MCF 10A (cell line): ENCODE results near the gene PON3. TPM values are rescaled to one million over a fixed set of nuclear protein-coding genes. Genes with fewer than 3 reads are reported as not detected.

Source experiments
- Bru-seq: library from RNA; stranded (reverse); fragments of 400-500 nt; gene quantifications from one replicate; lab custom pipeline; 2021; lab: Mats Ljungman, UMichigan
- BruChase-seq, 2 experiments: library from RNA; stranded (reverse); fragments of 400-500 nt; gene quantifications; one replicate each; lab custom pipeline; 2021; lab: Mats Ljungman, UMichigan
- BruUV-seq: library from RNA; stranded (reverse); fragments of 400-500 nt; replicated peaks from 2 replicates; lab custom pipeline; 2021; lab: Mats Ljungman, UMichigan
- CTCF ChIA-PET: fragments of 300-600 bp; sonication (Branson Sonifier 250); formaldehyde crosslinking; extraction: SDS; loops from one replicate; lab custom pipeline; 2021; ENCODE audit warnings: antibody characterized with exemption, inconsistent platforms; lab: Yijun Ruan, JAX
- POLR2A ChIA-PET: fragments of 300-600, 350-650 bp; sonication (Branson Sonifier 250); formaldehyde crosslinking; extraction: SDS; loops from one replicate; lab custom pipeline; 2020; ENCODE audit warnings: antibody characterized with exemption, inconsistent platforms; lab: Yijun Ruan, JAX
- DNase-seq: peaks from one replicate; pipeline ENCODE4 v3.0.0-alpha.2; 2018; ENCODE audit not compliant: unreplicated experiment
- H3K27ac Mint-ChIP-seq: one replicate; pipeline ENCODE4 v1.8.0; 2022; ENCODE audit warnings: mild to moderate bottlenecking, low read depth, mixed read lengths; ENCODE audit not compliant: unreplicated experiment
- H3K27me3 Mint-ChIP-seq: one replicate; pipeline ENCODE4 v1.8.0; 2022; ENCODE audit warnings: mixed read lengths; ENCODE audit not compliant: insufficient read depth, unreplicated experiment
- H3K36me3 Mint-ChIP-seq: one replicate; pipeline ENCODE4 v1.8.0; 2022; ENCODE audit warnings: mild to moderate bottlenecking, moderate library complexity, mixed read lengths; ENCODE audit not compliant: insufficient read depth, unreplicated experiment
- H3K4me1 Mint-ChIP-seq: one replicate; pipeline ENCODE4 v1.8.0; 2022; ENCODE audit warnings: mixed read lengths; ENCODE audit not compliant: insufficient read depth, unreplicated experiment
- H3K4me3 Mint-ChIP-seq: one replicate; pipeline ENCODE4 v1.8.0; 2022; ENCODE audit warnings: mild to moderate bottlenecking, moderate library complexity, mixed read lengths; ENCODE audit not compliant: unreplicated experiment
- H3K9me3 Mint-ChIP-seq: one replicate; pipeline ENCODE4 v1.8.0; 2022; ENCODE audit warnings: mixed read lengths; ENCODE audit not compliant: unreplicated experiment
- intact Hi-C: fragments of 100-400 bp; cut with micrococcal nuclease; formaldehyde crosslinking; loops from 2 replicates; pipeline ENCODE4 v1.14.1; 2022
- long read RNA-seq: library from polyadenylated mRNA; stranded (forward); transcript quantifications from one replicate; pipeline ENCODE4 v2.0.0, GENCODE V29; 2022
- total RNA-seq: library from RNA; stranded (reverse); gene quantifications from 2 replicates; pipeline ENCODE4 v1.2.3, GENCODE V29; 2022
- TF ChIP-seq, protein P1 (sequence below): fragments of 200-600 bp; IDR thresholded peaks from one replicate; pipeline ENCODE4 v1.8.0; 2022; ENCODE audit warnings: antibody characterized with exemption, mild to moderate bottlenecking; ENCODE audit not compliant: unreplicated experiment

PON3 gene
- total RNA-seq (not detected in 2 replicates), Bru-seq, nascent RNA (percentile 24 among the genes with signal in this experiment), BruChase-seq, experiment 1, labeled RNA remaining after a 6-hour chase (percentile 53 among the genes with signal in this experiment), BruChase-seq, experiment 2, labeled RNA remaining after a 2-hour chase (percentile 44 among the genes with signal in this experiment)
- long read RNA-seq, result 0 reads

DNA sequence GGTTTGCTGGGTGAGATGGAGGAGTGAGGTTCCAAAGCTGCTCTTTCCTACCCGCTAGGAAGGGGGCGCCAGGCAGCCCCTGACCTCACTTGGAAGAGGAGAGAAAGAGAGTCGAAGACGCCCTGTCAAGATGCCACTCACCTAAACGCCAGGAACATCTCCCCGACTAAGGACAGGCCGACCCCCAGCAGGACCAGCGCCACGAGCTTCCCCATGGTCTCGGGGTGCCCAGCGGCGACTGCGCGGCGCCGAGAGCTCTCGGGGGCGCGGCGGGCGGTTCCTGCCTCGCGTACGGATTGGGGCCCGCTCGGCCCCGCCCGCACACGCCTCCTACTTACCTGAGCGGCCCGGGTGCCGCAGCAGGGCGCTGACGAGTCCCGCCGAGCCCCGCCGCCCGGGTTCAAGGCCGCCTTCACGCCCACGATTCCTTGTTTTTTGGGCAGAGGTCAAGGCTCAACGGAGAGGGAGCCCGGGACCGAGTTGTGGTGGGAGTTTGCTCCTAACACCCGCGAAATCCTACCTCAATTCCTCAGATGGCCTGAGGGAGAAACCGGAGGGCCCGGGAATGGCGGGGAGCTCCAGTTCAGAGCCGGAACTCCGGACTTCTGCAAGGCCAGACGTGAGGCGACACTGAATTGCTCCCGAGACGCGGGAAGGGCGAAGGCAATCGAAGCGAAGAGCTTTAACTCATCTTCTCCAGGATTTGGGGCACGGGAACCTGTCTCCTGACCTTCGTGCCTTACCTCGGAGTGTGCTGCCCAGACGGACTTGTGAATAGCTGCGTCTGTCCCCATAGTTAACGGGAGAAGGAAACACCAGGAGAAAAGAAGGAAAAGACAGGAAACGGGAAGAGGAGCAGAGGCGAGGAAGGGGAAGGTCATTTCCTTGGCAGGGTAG is at the start of gene PON3:
Gene PON3, minus strand, starts transcription at position 240 of the 897 bp plus-strand sequence. Its CDS starts 25 bp downstream, at position 215.
- no peak within 1 kb of the TSS for H3K27ac Mint-ChIP-seq
- H3K36me3 Mint-ChIP-seq, result peaks cover under 1% of the 10 kb centered on the region
- ChIA-PET CTCF (interaction anchor here (0.8 to 0.9 kb wide), 2 partner anchors 13 to 117 kb away, joined by 3 read pairs; no protein-coding TSS in a partner anchor), POLR2A (no interaction called here)
- no peaks in the 10 kb centered on the region for H3K9me3 Mint-ChIP-seq
- no peak for DNase-seq
- intact Hi-C loops, result no loop called here
- no TSS peak for BruUV-seq
- TF ChIP-seq, protein P1, sequence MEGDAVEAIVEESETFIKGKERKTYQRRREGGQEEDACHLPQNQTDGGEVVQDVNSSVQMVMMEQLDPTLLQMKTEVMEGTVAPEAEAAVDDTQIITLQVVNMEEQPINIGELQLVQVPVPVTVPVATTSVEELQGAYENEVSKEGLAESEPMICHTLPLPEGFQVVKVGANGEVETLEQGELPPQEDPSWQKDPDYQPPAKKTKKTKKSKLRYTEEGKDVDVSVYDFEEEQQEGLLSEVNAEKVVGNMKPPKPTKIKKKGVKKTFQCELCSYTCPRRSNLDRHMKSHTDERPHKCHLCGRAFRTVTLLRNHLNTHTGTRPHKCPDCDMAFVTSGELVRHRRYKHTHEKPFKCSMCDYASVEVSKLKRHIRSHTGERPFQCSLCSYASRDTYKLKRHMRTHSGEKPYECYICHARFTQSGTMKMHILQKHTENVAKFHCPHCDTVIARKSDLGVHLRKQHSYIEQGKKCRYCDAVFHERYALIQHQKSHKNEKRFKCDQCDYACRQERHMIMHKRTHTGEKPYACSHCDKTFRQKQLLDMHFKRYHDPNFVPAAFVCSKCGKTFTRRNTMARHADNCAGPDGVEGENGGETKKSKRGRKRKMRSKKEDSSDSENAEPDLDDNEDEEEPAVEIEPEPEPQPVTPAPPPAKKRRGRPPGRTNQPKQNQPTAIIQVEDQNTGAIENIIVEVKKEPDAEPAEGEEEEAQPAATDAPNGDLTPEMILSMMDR, result no peak
- H3K4me3 Mint-ChIP-seq, result no peak within 1 kb of the TSS
- H3K27me3 Mint-ChIP-seq, result no peaks in the 10 kb centered on the region
- H3K4me1 Mint-ChIP-seq, result peaks cover 6% of the 10 kb centered on the region

DNA sequence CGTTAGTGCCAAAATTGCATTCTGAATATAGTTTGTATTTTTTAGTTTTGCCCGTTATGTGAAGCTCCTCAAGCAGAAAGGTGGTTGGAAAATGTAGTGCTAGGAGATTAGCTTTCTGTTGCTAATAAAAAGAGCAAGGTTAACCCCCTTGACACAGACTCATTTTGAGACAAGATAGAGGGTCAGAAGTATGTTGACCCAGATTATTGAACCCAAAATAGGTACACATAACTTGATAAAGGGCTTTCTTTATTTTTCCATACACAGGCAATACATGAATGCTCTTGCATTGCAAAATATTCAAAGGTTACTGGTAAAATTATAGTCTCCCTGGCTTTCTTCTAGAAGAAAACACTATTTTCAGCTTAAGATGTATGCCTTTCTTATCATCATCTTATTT is 48.6 kb upstream of the PON3 start:
- ChIA-PET POLR2A (interaction anchor here (0.7 to 2.6 kb wide), 4 partner anchors 8 to 14 kb away, joined by 3 to 22 read pairs (median 4); partner anchors contain the start of gene PON2), CTCF (interaction anchor here (0.7 kb wide), 1 partner anchor 31 kb away, joined by 3 read pairs; no protein-coding TSS in a partner anchor)
- Mint-ChIP-seq H3K36me3 (no peaks in the 10 kb centered on the region), H3K4me1 (peaks cover 21% of the 10 kb centered on the region), H3K27me3 (no peaks in the 10 kb centered on the region), H3K27ac (no peak overlapping the region), H3K9me3 (no peaks in the 10 kb centered on the region), H3K4me3 (no peak overlapping the region)
- intact Hi-C loops, result no loop called here
- BruUV-seq, result no TSS peak
- DNase-seq, result no peak
- TF ChIP-seq, protein P1, result no peak

DNA sequence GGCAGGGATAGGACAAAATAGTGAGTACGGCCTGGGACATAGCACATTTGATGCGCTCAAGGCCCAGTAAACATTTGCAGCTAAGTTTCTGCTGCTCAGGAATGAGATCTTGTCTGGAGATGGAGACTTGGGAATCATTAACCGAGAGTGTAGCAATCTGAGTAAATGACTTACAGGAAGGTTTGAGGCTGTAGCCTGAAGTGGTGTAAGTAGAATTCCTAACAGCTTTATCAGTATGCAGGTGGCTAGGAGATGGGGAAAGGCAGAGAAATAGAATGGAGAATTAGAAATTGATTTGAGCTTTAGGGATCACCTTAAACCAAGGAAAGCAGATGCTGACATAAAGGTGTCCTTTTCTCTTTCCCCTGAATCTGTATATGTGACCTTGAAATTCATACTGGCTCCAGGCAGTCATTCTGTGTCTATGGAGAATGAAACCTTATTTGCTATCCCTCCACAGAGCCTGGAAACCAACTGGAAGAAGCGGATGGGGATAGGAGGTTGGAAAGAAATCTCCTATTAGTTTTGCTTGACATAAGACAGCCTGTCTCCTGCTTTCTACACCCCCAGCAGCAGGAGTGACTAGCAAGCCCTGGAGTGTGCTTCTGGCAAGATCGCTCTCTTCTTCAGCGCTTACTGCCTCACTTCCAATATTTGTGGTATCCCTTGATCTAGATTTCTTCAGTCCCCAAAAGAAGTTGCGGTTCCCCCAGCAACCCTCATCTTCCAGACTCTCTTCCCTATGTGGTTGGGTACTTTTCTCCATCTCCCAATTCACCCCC is 45.1 kb upstream of the PON3 start:
- DNase-seq, result no peak
- no peak overlapping the region for H3K4me3 Mint-ChIP-seq
- H3K27ac Mint-ChIP-seq, result peak overlapping the region; percentile 0
- ChIA-PET POLR2A (no interaction called here), CTCF (interaction anchor here (0.8 to 1.1 kb wide), 2 partner anchors 246 to 1046 kb away, joined by 3 read pairs; no protein-coding TSS in a partner anchor)
- no peaks in the 10 kb centered on the region for H3K36me3 Mint-ChIP-seq
- H3K4me1 Mint-ChIP-seq, result peaks cover 36% of the 10 kb centered on the region
- no peaks in the 10 kb centered on the region for H3K27me3 Mint-ChIP-seq
- intact Hi-C loops, result no loop called here
- BruUV-seq, result no TSS peak
- no peaks in the 10 kb centered on the region for H3K9me3 Mint-ChIP-seq
- TF ChIP-seq, protein P1, result no peak
